ENCODE measurements around the gene VEGFA. TPM values are rescaled to one million over a fixed set of nuclear protein-coding genes. Genes with fewer than 3 reads are reported as not detected.

The VEGFA gene
- total RNA-seq, 1 donor from 2014 or later: 15.5 TPM

GRCh38 chr6:43758617-43759050 lies 11.4 kb upstream of the VEGFA start:
- DNase-seq (ENCODE audit: low spot score in 2 of 2): no peak
- FAIRE-seq: no peak

DNA sequence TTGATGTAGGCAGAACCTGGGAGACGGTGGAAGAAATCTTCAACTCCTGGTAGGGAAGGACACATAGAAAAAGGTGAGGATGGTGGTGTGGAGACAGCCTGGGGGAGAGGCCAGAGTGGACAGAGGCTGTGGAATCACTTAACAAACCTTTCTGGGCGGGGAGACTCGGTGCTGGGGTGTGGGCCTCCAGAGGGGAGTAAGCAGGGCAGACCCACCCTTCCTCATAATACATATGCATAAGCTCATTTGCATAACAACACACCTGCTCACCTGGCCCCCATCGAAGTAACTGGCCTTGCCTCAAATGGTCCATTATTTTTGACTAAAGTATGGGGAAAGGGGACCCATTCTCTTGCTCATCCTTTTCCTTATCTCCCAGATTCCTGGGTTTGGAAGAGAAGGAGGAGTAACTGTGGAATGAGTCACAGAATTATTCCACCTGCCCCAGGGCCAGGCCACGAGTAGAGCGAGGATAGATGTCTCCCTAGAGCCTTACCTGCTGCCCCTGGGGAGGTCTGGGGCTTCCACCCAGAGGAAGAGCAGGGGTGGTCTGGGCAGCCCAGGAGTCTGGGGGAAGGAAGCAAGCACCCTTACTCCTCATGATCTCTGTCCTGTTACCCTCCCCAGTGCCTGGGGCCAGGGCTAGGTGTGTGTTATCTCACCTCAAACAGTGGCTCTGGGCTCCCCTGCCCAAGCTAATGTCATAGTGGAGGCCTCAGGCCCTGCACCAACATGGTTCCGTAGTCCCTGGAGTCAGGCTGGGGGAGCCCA lies 10.7 kb upstream of the VEGFA start:
- DNase-seq (ENCODE audit: low spot score in 2 of 2) (no peak), FAIRE-seq (no peak)

GRCh38 chr6:43759907-43760206 lies 10.2 kb upstream of the VEGFA start:
- FAIRE-seq (no peak), DNase-seq (ENCODE audit: low spot score in 2 of 2) (no peak)

DNA sequence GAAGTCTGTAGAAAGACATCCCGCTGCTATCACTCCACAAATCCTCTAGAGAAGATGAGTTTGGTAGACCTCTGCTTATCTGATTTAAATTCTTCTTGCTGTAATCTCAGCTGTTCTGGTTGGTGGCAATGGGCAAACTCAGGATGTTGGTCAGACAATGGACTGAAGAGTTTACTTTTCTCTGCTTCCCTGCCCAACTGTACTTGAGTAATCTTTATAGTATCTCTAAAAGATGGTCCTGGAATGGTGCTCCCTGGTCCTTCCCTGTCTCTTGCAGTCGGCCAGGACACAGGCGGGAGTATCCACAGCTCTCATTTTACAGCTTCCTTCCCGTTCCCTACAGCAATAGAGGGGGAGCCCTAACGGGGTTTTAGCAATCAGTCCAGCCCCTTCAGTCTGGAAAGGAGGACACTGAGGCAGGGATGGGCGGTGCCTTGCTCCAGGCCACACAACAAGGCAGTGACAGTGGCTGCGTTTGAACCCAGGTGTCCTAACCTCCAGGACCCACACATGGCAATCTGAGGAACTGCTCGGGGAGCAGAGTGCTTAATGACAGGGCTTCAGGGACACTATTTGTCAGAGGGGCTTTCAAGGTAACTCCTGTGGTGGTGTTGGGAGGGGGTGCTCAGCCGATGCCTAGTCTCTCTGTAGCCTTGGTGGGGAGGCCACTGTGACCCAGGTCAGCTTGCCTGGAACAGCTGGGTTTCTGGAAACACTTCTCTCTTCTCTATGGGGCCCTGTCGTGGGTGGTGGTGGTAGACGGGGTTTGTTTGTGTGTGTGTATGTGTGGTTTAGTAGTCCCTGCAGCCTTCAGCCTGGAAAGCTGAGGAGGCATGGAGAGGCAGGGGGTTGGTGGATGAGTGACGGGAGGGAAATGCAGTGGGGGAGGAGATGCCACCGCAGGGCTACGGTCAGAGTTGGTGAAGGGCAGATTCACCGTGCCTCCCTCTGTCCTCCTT lies 9.5 kb upstream of the VEGFA start:
- DNase-seq (ENCODE audit: low spot score in 2 of 2) (no peak), FAIRE-seq (no peak)

DNA sequence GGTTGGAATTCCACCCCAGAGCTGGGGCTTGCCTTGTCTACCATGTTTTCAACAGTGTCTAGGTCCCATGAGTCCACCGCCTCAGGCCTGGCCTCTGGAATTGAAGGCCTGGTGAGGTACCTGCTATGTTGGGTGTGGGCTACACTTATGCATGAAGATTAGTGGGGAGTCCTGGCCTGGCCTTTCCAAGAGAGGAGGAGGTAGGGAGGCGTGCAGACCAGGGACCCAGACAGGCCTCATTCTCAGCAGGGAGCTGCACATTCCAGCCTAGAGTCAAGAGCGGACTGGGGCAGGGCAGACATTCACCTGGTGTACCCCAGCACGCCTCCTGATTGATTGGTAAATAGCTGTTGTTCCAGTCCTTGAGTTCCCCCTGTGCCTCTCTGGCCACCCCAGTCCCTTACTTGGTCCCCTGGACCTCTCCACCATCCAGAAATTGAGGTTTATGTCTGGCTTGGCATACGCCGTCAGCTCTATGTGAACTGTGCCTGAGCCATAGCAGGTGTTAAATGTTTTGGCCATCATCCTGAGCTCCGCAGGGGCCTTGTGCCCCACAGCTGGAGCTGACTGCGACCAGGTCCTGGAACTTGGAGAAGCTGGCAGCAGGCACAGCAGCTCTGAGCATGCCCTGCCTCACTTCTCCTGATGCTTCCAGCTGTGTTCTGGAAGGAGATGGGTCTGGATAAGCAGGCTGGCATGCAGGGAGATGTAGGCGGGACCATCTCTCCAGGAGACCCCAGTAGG lies 8.2 kb upstream of the VEGFA start:
- DNase-seq (ENCODE audit: low spot score in 2 of 2) (no peak), FAIRE-seq (no peak)

DNA sequence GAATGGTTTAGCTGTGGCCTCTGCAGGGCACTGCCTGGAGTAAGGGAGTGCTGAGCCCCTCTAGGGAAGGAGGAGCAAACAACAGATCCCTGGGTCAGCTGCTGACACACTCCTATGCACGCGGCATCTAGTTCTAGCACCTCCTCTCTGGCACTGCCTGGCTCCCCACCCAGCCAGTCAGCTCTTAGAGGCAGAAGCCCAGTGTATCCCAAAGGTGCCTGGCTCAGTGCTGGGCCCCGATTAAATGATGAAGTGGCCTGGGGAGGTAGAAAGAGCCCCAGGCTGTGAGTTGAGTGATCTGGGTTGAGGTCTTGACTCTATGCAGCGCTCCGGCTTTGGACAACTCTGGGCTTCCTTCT lies 7.6 kb upstream of the VEGFA start:
- DNase-seq (ENCODE audit: low spot score in 2 of 2) (no peak), FAIRE-seq (no peak)

DNA sequence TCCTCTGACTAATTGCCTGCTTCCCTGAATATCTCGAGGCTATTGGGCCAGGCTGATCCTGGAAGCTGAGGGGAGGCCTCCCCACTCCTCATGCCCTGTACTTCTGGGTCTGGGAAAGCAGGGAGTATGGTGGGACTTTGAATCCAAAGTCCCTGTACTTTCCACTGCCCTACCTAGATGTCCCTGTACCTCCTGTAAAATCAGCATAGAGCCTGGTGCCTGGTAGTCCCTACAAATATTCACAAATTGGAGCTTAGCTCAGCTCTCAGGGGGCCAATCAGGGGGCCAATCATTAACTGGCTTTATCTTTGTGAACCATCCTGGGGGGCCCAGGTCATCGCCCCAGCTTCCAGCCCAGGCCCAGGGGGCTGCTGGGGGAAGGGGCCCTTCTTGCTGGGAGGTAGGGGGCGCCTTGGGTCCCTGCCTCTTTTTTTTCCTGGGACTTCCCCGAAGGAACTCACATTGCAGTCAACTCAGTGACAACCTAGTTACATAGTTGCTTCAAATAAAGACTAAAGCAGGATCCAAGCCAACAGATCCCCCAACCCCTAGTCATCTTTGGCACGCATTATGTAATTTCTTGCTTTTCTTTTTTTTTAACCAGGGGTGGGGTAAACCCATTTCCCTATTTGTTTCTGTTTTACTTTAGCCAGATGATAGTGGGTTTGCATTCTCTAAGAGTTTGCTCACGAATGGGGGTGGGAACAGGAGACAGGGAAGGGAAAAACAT lies 6.9 kb upstream of the VEGFA start:
- DNase-seq (ENCODE audit: low spot score in 2 of 2) (no peak), FAIRE-seq (no peak)

GRCh38 chr6:43763812-43764522 lies 6.0 kb upstream of the VEGFA start:
- FAIRE-seq (no peak), DNase-seq (ENCODE audit: low spot score in 2 of 2) (no peak)

DNA sequence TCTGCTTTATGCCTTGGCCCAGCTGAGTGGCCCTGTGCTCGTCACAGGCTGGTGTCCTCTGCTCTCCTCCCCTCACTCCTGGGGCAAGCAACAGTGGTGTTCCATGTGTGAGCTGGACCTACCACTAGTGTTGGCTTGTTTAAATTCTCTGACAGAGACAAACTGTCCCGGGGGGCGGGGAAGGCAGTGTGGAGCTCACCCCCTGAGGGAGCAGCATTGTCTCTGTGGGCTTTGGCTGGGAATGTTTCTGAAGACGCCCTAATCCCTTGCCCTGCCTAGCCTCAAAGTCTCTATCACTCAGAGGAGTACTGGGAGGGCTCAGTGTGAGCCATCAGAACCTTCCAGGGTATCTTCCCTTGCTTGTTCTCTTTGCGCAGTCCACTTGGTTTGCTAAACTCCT lies 5.2 kb upstream of the VEGFA start:
- DNase-seq (ENCODE audit: low spot score in 2 of 2): no peak
- FAIRE-seq: no peak

DNA sequence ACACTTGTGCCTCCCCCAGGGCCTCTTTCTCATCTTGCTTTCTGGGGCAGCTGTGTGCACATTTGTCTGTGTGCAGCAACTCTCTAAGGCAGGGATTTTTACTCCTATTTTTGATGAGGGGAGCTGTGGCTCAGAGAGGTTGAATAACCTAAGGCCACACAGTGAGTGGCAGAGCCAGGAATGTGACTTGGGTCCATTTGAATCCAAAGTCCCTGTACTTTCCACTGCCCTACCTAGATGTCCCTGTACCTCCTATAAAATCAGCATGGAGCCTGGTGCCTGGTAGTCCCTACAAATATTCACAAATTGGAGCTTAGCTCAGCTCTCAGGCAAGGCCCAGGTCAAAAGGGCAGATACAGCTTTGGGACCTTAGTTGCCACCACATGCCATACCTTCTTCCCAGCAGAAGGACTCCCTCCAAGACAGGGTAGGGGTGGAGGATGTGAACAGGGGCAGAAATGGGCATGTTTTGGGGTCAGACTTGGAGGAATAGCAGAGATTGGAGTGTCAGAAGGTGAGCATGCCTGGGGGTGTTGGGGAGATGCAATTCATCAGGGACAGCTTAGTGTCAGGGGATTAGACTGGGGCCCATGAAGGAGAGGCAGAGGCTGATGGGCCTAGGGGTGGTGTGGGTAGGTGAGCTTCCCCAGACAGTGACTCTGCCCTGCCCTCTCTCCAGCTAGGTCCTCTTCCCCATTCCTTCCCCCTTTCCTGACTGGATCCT lies 4.1 kb upstream of the VEGFA start:
- FAIRE-seq: no peak
- DNase-seq (ENCODE audit: low spot score in 2 of 2): no peak

- DNase-seq (ENCODE audit: low spot score in 2 of 2) (no peak), FAIRE-seq (no peak)
These were observed 3.5 kb upstream of the VEGFA start for GRCh38 chr6:43766500-43766853.

DNA sequence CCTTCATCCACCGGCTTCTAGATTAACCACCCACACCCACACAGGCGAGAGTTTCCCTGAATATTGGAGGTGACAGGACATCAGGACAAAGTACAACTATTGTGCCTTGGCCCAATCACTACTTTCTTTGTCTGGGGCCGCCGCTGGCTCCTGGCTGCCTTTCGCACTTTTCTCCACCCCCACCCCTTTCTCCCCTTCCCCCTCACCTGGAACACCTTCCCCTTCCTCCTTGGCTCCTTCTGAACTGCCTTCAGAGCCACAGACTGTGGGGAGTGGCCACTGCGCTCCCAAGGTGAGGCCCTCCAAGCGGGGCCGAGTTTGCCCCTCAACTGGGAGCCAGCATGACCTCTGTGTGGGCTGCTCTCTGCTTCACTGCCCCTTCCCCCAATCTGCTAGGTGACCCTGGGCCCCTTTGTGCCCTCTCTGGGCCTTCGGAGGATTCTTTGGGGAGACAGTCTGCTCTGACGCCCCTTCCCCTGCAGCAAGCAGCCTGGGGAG lies 3.0 kb upstream of the VEGFA start:
- DNase-seq (ENCODE audit: low spot score in 2 of 2) (no peak), FAIRE-seq (no peak)

- FAIRE-seq: no peak
- DNase-seq (ENCODE audit: low spot score in 2 of 2): no peak
These were observed 2.2 kb upstream of the VEGFA start for GRCh38 chr6:43767553-43768505.

- no peak for DNase-seq (ENCODE audit: low spot score in 2 of 2)
- FAIRE-seq: no peak
These were observed 1.5 kb upstream of the VEGFA start for GRCh38 chr6:43768506-43768860.

DNA sequence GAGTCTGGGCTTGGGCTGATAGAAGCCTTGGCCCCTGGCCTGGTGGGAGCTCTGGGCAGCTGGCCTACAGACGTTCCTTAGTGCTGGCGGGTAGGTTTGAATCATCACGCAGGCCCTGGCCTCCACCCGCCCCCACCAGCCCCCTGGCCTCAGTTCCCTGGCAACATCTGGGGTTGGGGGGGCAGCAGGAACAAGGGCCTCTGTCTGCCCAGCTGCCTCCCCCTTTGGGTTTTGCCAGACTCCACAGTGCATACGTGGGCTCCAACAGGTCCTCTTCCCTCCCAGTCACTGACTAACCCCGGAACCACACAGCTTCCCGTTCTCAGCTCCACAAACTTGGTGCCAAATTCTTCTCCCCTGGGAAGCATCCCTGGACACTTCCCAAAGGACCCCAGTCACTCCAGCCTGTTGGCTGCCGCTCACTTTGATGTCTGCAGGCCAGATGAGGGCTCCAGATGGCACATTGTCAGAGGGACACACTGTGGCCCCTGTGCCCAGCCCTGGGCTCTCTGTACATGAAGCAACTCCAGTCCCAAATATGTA lies 957 bp upstream of the VEGFA start:
- no peak for FAIRE-seq
- no peak for DNase-seq (ENCODE audit: low spot score in 2 of 2)

- DNase-seq (ENCODE audit: low spot score in 2 of 2) (peak; percentile 66 to 71), FAIRE-seq (no peak)
These were observed 580 bp downstream of the VEGFA start for GRCh38 chr6:43770372-43771209.

Data from frontal cortex (tissue), 4 donors.